Hepatocyte (in vitro differentiated cells): Measurements from ENCODE around the gene PARP1.

Experiments used
- CTCF ChIP-seq: fragments of 200-600 bp; sonication (generic); IDR thresholded peaks from 2 replicates; pipeline ENCODE4 v1.5.1; 2016; ENCODE audit warnings: antibody characterized with exemption, mild to moderate bottlenecking; ENCODE audit not compliant: poor library complexity
- EZH2phosphoT487 ChIP-seq: fragments of 200-600 bp; sonication (generic); IDR thresholded peaks from one replicate; pipeline ENCODE4 v1.6.1; 2018; ENCODE audit warnings: antibody characterized with exemption, mild to moderate bottlenecking, low read depth, moderate library complexity; ENCODE audit not compliant: unreplicated experiment, severe bottlenecking

DNA sequence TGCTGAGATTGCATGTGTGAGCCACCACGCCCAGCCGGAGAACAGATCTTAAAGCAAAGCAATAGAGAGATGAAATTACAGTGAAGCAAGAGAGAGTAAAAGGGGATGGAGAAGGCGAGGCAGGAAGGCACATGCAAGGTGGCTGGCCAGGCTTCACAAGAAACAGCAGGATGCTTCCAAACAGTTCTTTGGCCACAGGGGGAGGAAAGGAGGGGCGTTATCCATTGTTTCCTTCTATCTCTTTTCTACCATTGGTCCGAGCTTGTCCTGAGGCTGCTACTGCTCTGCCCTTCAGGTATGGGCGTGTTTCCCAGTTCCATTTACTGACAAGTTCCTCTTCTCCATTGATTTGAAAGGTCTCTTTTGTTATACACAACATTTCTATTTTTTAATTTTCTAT is 33.7 kb upstream of the PARP1 start:
- TF ChIP-seq CTCF: no peak
- TF ChIP-seq EZH2phosphoT487: no peak
